ENCODE measurements around the gene MAST2.

The MAST2 gene

GRCh38 chr1:46076343-46076742 is 272.9 kb downstream of the MAST2 start:
- DNase-seq = no peak

GRCh38 chr1:46077644-46078043 is 274.2 kb downstream of the MAST2 start:
- no peak for DNase-seq

GRCh38 chr1:46080257-46080656 is 276.8 kb downstream of the MAST2 start:
- DNase-seq = no peak

GRCh38 chr1:46081206-46081605 is 277.8 kb downstream of the MAST2 start:
- no peak for DNase-seq

GRCh38 chr1:46081619-46082018 is 278.2 kb downstream of the MAST2 start:
- no peak for DNase-seq

- DNase-seq = no peak
These were observed 280.2 kb downstream of the MAST2 start for GRCh38 chr1:46083579-46083978.

- no peak for DNase-seq
These were observed 281.4 kb downstream of the MAST2 start for GRCh38 chr1:46084553-46085451.

Data from activated effector memory CD4-positive, alpha-beta T cell treated with Interleukin-2 at 50 U/mL for 16 hours (primary cell).